Uterus (tissue), 2 donors: ENCODE data around the gene HUNK.

Source experiments
- CTCF ChIP-seq, 4 experiments: fragments of 200-600 bp in 2 of 4; fragments of 450-650 bp in 2 of 4; sonication (generic) in 2 of 4; IDR thresholded peaks; one replicate each; pipeline ENCODE4 v1.5.1; 2016 to 2019; ENCODE audit warnings: antibody characterized with exemption in 4 of 4, mild to moderate bottlenecking in 2 of 4, moderate library complexity in 1 of 4
- POLR2A ChIP-seq, 2 donors: fragments of 450-650 bp; IDR thresholded peaks; one replicate each; pipeline ENCODE4 v1.6.1; 2016; ENCODE audit warnings: antibody characterized with exemption in 2 of 2, mild to moderate bottlenecking in 1 of 2, moderate library complexity in 1 of 2

GRCh38 chr21:31873275-31873695, 465 bp downstream of the HUNK start:
- TF ChIP-seq POLR2A (IDR thresholded peaks at IDR 0.05) (no peak), CTCF (IDR thresholded peaks at IDR 0.05) (no peak)
